ENCODE results near the gene GPC5. TPM values are rescaled to one million over a fixed set of nuclear protein-coding genes. Genes with fewer than 3 reads are reported as not detected.
"Not testable (repeated sequence)": the region's sequence is repeated elsewhere in the genome, so short reads cannot be mapped to it uniquely, and the experiment has no call there.

GPC5 gene
- total RNA-seq, 1 experiment from 2014 or later, result 0.21 TPM

DNA sequence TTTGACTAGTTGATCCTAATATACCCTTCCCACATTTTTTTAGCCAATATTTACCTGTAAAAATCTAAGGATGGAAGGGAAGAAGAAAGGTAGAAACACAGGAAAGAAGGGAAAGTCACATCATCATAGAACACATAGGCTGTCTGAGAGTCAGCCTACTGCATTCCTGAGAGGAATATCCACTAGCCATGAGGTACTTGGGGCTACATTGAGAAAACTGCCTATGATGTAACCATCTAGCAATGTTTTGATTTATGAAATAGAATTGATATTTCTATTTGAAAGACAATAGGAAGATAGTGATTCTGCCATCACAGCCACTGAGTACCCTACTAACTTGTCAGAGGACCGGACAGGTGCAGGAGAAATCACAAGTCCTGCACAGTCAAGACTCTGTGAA, 873.8 kb downstream of the GPC5 start:
- Histone ChIP-seq H3K4me1 (ENCODE audit: insufficient read depth, low read length, poor library complexity, severe bottlenecking) (no peaks in the 10 kb centered on the region), H3K36me3 (ENCODE audit: insufficient read depth, low read length, poor library complexity, severe bottlenecking) (no peaks in the 10 kb centered on the region), H3K27me3 (replicated peaks; ENCODE audit: insufficient read depth, low read depth, low read length, poor library complexity) (no peaks in the 10 kb centered on the region), H3K4me3 (ENCODE audit: low read depth, low read length, poor library complexity, severe bottlenecking) (no peak overlapping the region), H3K9me3 (ENCODE audit: low read depth, low read length, poor library complexity, severe bottlenecking) (no peaks in the 10 kb centered on the region), H3K27ac (ENCODE audit: low read depth, low read length, poor library complexity, severe bottlenecking) (no peak overlapping the region)
- CTCF ChIA-PET, result no interaction called here
- DNase-seq (ENCODE audit: low spot score), result no peak
- BruUV-seq (replicated peaks), result no TSS peak
- POLR2A ChIA-PET (ENCODE audit: low non-redundant PET), result no interaction called here
- intact Hi-C loops (cut with micrococcal nuclease; ENCODE audit: unreplicated experiment), result no loop called here
- TF ChIP-seq CTCF (conservative IDR thresholded peaks at IDR 0.05; ENCODE audit: low read depth, low read length) (no peak), EZH2 (IDR thresholded peaks at IDR 0.05; ENCODE audit: borderline replicate concordance, low read depth, low read length, poor library complexity, severe bottlenecking) (no peak)

GRCh38 chr13:92280986-92281385, 882.6 kb downstream of the GPC5 start:
- H3K4me1 ChIP-seq (ENCODE audit: insufficient read depth, low read length, poor library complexity, severe bottlenecking); H3K36me3 ChIP-seq (ENCODE audit: insufficient read depth, low read length, poor library complexity, severe bottlenecking); POLR2A ChIA-PET (ENCODE audit: low non-redundant PET); intact Hi-C loops (cut with micrococcal nuclease; ENCODE audit: unreplicated experiment); BruUV-seq (replicated peaks); H3K9me3 ChIP-seq (ENCODE audit: low read depth, low read length, poor library complexity, severe bottlenecking); DNase-seq (ENCODE audit: low spot score); H3K27ac ChIP-seq (ENCODE audit: low read depth, low read length, poor library complexity, severe bottlenecking); CTCF ChIA-PET; H3K27me3 ChIP-seq (replicated peaks; ENCODE audit: insufficient read depth, low read depth, low read length, poor library complexity); H3K4me3 ChIP-seq (ENCODE audit: low read depth, low read length, poor library complexity, severe bottlenecking): not testable (repeated sequence)

DNA sequence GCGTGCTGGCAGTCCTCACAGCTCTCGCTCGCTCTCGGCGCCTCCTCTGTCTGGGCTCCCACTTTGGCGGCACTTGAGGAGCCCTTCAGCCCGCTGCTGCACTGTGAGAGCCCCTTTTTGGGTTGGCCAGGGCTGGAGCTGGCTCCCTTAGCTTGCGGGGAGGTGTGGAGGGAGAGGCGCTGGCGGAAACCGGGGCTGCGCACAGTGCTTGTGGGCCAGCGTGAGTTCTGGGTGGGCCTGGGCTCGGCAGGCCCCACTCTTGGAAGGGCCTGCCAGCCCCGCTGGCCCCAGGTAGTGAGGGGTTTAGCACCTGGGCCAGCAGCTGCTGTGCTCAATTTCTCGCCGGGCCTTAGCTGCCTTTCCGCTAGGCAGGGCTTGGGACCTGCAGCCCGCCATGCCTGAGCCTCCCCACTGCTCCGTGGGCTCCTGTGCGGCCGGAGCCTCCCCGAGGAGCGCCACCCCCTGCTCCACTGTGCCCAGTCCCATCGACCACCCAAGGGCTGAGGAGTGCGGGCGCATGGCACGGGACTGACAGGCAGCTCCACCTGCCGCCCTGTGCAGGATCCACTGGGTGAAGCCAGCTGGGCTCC, 892.4 kb downstream of the GPC5 start:
- H3K36me3 ChIP-seq (ENCODE audit: insufficient read depth, low read length, poor library complexity, severe bottlenecking); POLR2A ChIA-PET (ENCODE audit: low non-redundant PET); H3K4me1 ChIP-seq (ENCODE audit: insufficient read depth, low read length, poor library complexity, severe bottlenecking); H3K9me3 ChIP-seq (ENCODE audit: low read depth, low read length, poor library complexity, severe bottlenecking); intact Hi-C loops (cut with micrococcal nuclease; ENCODE audit: unreplicated experiment); BruUV-seq (replicated peaks); CTCF ChIA-PET; H3K27ac ChIP-seq (ENCODE audit: low read depth, low read length, poor library complexity, severe bottlenecking); H3K4me3 ChIP-seq (ENCODE audit: low read depth, low read length, poor library complexity, severe bottlenecking); H3K27me3 ChIP-seq (replicated peaks; ENCODE audit: insufficient read depth, low read depth, low read length, poor library complexity); DNase-seq (ENCODE audit: low spot score): not testable (repeated sequence)

DNA sequence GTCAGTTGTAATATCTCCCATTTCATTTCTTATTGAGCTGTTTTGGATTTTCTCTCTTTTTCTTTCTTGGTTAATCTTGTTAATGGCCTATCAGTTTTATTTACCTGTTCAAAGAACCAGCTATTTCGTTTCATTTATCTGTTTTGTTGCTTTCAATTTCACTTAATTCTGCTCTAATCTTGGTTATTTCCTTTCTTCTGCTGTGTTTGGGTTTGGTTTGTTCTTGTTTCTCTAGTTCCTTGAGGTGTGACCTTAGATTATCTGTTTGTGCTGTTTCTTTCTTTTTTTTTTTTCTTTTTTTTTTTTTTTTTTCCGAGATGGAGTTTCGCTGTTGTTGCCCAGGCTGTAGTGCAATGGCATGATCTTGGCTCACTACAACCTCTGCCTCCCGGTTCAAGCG, 896.1 kb downstream of the GPC5 start:
- H3K36me3 ChIP-seq (ENCODE audit: insufficient read depth, low read length, poor library complexity, severe bottlenecking); H3K4me3 ChIP-seq (ENCODE audit: low read depth, low read length, poor library complexity, severe bottlenecking); BruUV-seq (replicated peaks); H3K4me1 ChIP-seq (ENCODE audit: insufficient read depth, low read length, poor library complexity, severe bottlenecking); H3K27me3 ChIP-seq (replicated peaks; ENCODE audit: insufficient read depth, low read depth, low read length, poor library complexity); CTCF ChIA-PET; H3K27ac ChIP-seq (ENCODE audit: low read depth, low read length, poor library complexity, severe bottlenecking); H3K9me3 ChIP-seq (ENCODE audit: low read depth, low read length, poor library complexity, severe bottlenecking); DNase-seq (ENCODE audit: low spot score); POLR2A ChIA-PET (ENCODE audit: low non-redundant PET); intact Hi-C loops (cut with micrococcal nuclease; ENCODE audit: unreplicated experiment): not testable (repeated sequence)

GRCh38 chr13:92296154-92296671, 897.8 kb downstream of the GPC5 start:
- intact Hi-C loops (cut with micrococcal nuclease; ENCODE audit: unreplicated experiment); H3K27me3 ChIP-seq (replicated peaks; ENCODE audit: insufficient read depth, low read depth, low read length, poor library complexity); BruUV-seq (replicated peaks); H3K4me3 ChIP-seq (ENCODE audit: low read depth, low read length, poor library complexity, severe bottlenecking); H3K9me3 ChIP-seq (ENCODE audit: low read depth, low read length, poor library complexity, severe bottlenecking); H3K36me3 ChIP-seq (ENCODE audit: insufficient read depth, low read length, poor library complexity, severe bottlenecking); CTCF ChIA-PET; DNase-seq (ENCODE audit: low spot score); POLR2A ChIA-PET (ENCODE audit: low non-redundant PET); H3K27ac ChIP-seq (ENCODE audit: low read depth, low read length, poor library complexity, severe bottlenecking); H3K4me1 ChIP-seq (ENCODE audit: insufficient read depth, low read length, poor library complexity, severe bottlenecking): not testable (repeated sequence)

Measured in A673 (cell line).